Hepatocyte (in vitro differentiated cells): ENCODE results near the gene PRKG1.

Experiments
- CTCF ChIP-seq: fragments of 200-600 bp; sonication (generic); IDR thresholded peaks from 2 replicates; pipeline ENCODE4 v1.5.1; 2016; ENCODE audit warnings: antibody characterized with exemption, mild to moderate bottlenecking; ENCODE audit not compliant: poor library complexity
- EZH2phosphoT487 ChIP-seq: fragments of 200-600 bp; sonication (generic); IDR thresholded peaks from one replicate; pipeline ENCODE4 v1.6.1; 2018; ENCODE audit warnings: antibody characterized with exemption, mild to moderate bottlenecking, low read depth, moderate library complexity; ENCODE audit not compliant: unreplicated experiment, severe bottlenecking

GRCh38 chr10:51892965-51893658, 818.8 kb downstream of the PRKG1 start:
- TF ChIP-seq EZH2phosphoT487 (no peak), CTCF (no peak)
